H9 (cell line): ENCODE results near the gene CENPP. TPM values are rescaled to one million over a fixed set of nuclear protein-coding genes. Genes with fewer than 3 reads are reported as not detected.
A peak's percentile ranks its signal among the peaks of the same experiment; 100 is the strongest.
"Not testable (repeated sequence)": the region's sequence is repeated elsewhere in the genome, so short reads cannot be mapped to it uniquely, and the experiment has no call there.

Experiments
- DNase-seq: peaks from one replicate; pipeline ENCODE4 v3.0.0-alpha.2; 2017
- H2AFZ ChIP-seq: one replicate; pipeline ENCODE4 v1.6.1; 2013; ENCODE audit warnings: mild to moderate bottlenecking, low read length, control low read depth, moderate library complexity
- H2AK5ac ChIP-seq: 2 replicates; pipeline ENCODE4 v1.6.1; 2013; ENCODE audit warnings: low read length, control low read depth, mixed read lengths; ENCODE audit not compliant: insufficient read length
- H2BK120ac ChIP-seq: one replicate; pipeline ENCODE4 v1.6.1; 2013; ENCODE audit warnings: low read depth, mild to moderate bottlenecking, low read length, control low read depth, inconsistent platforms; ENCODE audit not compliant: poor library complexity, severe bottlenecking
- H2BK12ac ChIP-seq: 2 replicates; pipeline ENCODE4 v1.6.1; 2013; ENCODE audit warnings: low read length, control low read depth, mixed read lengths, low read depth; ENCODE audit not compliant: insufficient read length
- H2BK15ac ChIP-seq: 2 replicates; pipeline ENCODE4 v1.6.1; 2013; ENCODE audit warnings: low read depth, low read length, control low read depth
- H2BK20ac ChIP-seq: one replicate; pipeline ENCODE4 v1.6.1; 2013; ENCODE audit warnings: low read depth, mild to moderate bottlenecking, low read length, control low read depth, inconsistent platforms; ENCODE audit not compliant: poor library complexity, severe bottlenecking
- H2BK5ac ChIP-seq: 2 replicates; pipeline ENCODE4 v1.6.1; 2013; ENCODE audit warnings: low read length, control low read depth, mixed read lengths; ENCODE audit not compliant: insufficient read length
- H3K14ac ChIP-seq: 2 replicates; pipeline ENCODE4 v1.6.1; 2013; ENCODE audit warnings: low read length, control low read depth; ENCODE audit not compliant: insufficient read depth
- H3K18ac ChIP-seq: 2 replicates; pipeline ENCODE4 v1.6.1; 2013; ENCODE audit warnings: low read depth, mild to moderate bottlenecking, mixed read lengths, low read length, control low read depth; ENCODE audit not compliant: insufficient read length
- H3K23ac ChIP-seq: 2 replicates; pipeline ENCODE4 v1.6.1; 2013; ENCODE audit warnings: low read length, control low read depth, mixed read lengths, low read depth; ENCODE audit not compliant: insufficient read length
- H3K23me2 ChIP-seq: 2 replicates; pipeline ENCODE4 v1.6.1; 2013; ENCODE audit warnings: low read depth, mild to moderate bottlenecking, mixed read lengths, low read length, control low read depth; ENCODE audit not compliant: insufficient read length, poor library complexity, severe bottlenecking
- H3K27ac ChIP-seq: 2 replicates; pipeline ENCODE4 v1.5.1; 2013; ENCODE audit warnings: low read length, control low read depth, mixed read lengths, low read depth; ENCODE audit not compliant: insufficient read length
- H3K27me3 ChIP-seq: 2 replicates; pipeline ENCODE4 v1.6.1; 2013; ENCODE audit warnings: low read length, control low read depth, inconsistent platforms; ENCODE audit not compliant: insufficient read depth
- H3K4ac ChIP-seq: 2 replicates; pipeline ENCODE4 v1.6.1; 2013; ENCODE audit warnings: low read depth, mild to moderate bottlenecking, control low read depth, inconsistent platforms, low read length, moderate library complexity
- H3K4me1 ChIP-seq: 2 replicates; pipeline ENCODE4 v1.6.1; 2013; ENCODE audit warnings: low read length, control low read depth, inconsistent platforms; ENCODE audit not compliant: insufficient read depth
- H3K4me2 ChIP-seq: 2 replicates; pipeline ENCODE4 v1.6.1; 2013; ENCODE audit warnings: low read length, control low read depth, mixed read lengths; ENCODE audit not compliant: insufficient read length, insufficient read depth
- H3K56ac ChIP-seq: 2 replicates; pipeline ENCODE4 v1.6.1; 2013; ENCODE audit warnings: low read depth, mild to moderate bottlenecking, mixed read lengths, low read length, control low read depth; ENCODE audit not compliant: insufficient read length
- H3K79me1 ChIP-seq: 2 replicates; pipeline ENCODE4 v1.6.1; 2013; ENCODE audit warnings: low read depth, mild to moderate bottlenecking, moderate library complexity, low read length, control low read depth, inconsistent platforms; ENCODE audit not compliant: insufficient read depth, poor library complexity, severe bottlenecking
- H3K79me2 ChIP-seq: 2 replicates; pipeline ENCODE4 v1.6.1; 2013; ENCODE audit warnings: low read length, control low read depth, inconsistent platforms; ENCODE audit not compliant: insufficient read depth
- H3K9ac ChIP-seq: 2 replicates; pipeline ENCODE4 v1.6.1; 2013; ENCODE audit warnings: low read length, control low read depth, mixed read lengths; ENCODE audit not compliant: insufficient read length; ENCODE audit errors: extremely low read depth
- H3K9me3 ChIP-seq: one replicate; pipeline ENCODE4 v1.6.1; 2013; ENCODE audit warnings: low read depth, low read length, inconsistent platforms; ENCODE audit not compliant: control insufficient read depth
- H3T11ph ChIP-seq: one replicate; pipeline ENCODE4 v1.6.1; 2013; ENCODE audit warnings: mild to moderate bottlenecking, low read length, control low read depth, inconsistent platforms
- H4K20me1 ChIP-seq: one replicate; pipeline ENCODE4 v1.6.1; 2013; ENCODE audit not compliant: control insufficient read depth, insufficient read length, insufficient read depth
- H4K5ac ChIP-seq: 2 replicates; pipeline ENCODE4 v1.6.1; 2013; ENCODE audit warnings: low read depth, mild to moderate bottlenecking, mixed read lengths, low read length, control low read depth; ENCODE audit not compliant: insufficient read length
- H4K8ac ChIP-seq: replicated peaks from 2 replicates; pipeline ENCODE4 v1.6.1; 2013; ENCODE audit warnings: low read length, control low read depth, mixed read lengths, low read depth; ENCODE audit not compliant: insufficient read length
- H4K91ac ChIP-seq: 2 replicates; pipeline ENCODE4 v1.6.1; 2013; ENCODE audit warnings: low read depth, mild to moderate bottlenecking, moderate library complexity, mixed read lengths, low read length, control low read depth; ENCODE audit not compliant: insufficient read length
- H3K27ac Mint-ChIP-seq, 3 experiments: 2 replicates in 2 of 3; 3 replicates in 1 of 3; pipeline ENCODE4 v1.8.0; 2020 to 2021; ENCODE audit warnings: mixed read lengths in 3 of 3, mild to moderate bottlenecking in 1 of 3, moderate library complexity in 1 of 3
- H3K27me3 Mint-ChIP-seq: 2 replicates; pipeline ENCODE4 v1.8.0; 2021; ENCODE audit warnings: low read depth, mild to moderate bottlenecking, moderate library complexity, mixed read lengths
- H3K36me3 Mint-ChIP-seq, 3 experiments: 2 replicates in 2 of 3; 3 replicates in 1 of 3; pipeline ENCODE4 v1.8.0; 2020 to 2021; ENCODE audit warnings: low read depth in 3 of 3, mixed read lengths in 3 of 3; ENCODE audit not compliant: insufficient read depth in 1 of 3
- H3K4me1 Mint-ChIP-seq, 2 experiments: 2 replicates each; pipeline ENCODE4 v1.8.0; 2020; ENCODE audit warnings: mixed read lengths in 2 of 2
- H3K4me3 Mint-ChIP-seq, 2 experiments: 2 replicates in 1 of 2; 3 replicates in 1 of 2; pipeline ENCODE4 v1.8.0; 2020 to 2021; ENCODE audit warnings: mild to moderate bottlenecking in 2 of 2, mixed read lengths in 2 of 2, moderate library complexity in 1 of 2
- H3K9me3 Mint-ChIP-seq, 2 experiments: 2 replicates in 1 of 2; 3 replicates in 1 of 2; pipeline ENCODE4 v1.8.0; 2020; ENCODE audit warnings: mild to moderate bottlenecking in 2 of 2, mixed read lengths in 2 of 2, moderate library complexity in 1 of 2
- WGBS: extraction: QIAGEN DNeasy Blood & Tissue Kit; methylation state at CpG from one replicate; pipeline ENCODE4 v1.1.7; 2013; ENCODE audit warnings: missing lambda C conversion rate, low lambda C conversion rate, mixed read lengths; ENCODE audit not compliant: insufficient read length; ENCODE audit errors: extremely low coverage; 5-methylcytosine and 5-hydroxymethylcytosine counted together
- total RNA-seq: library from RNA; stranded (reverse); gene quantifications from 2 replicates; pipeline ENCODE4 v1.2.1, GENCODE V29; 2021
- TF ChIP-seq, protein P1 (sequence below): fragments of 200-600 bp; sonication (generic); conservative IDR thresholded peaks from 3 replicates; pipeline ENCODE4 v1.8.0; 2021; ENCODE audit warnings: antibody characterized with exemption, mild to moderate bottlenecking

CENPP gene
- total RNA-seq, 1 experiment from 2014 or later: 9.1 TPM

DNA sequence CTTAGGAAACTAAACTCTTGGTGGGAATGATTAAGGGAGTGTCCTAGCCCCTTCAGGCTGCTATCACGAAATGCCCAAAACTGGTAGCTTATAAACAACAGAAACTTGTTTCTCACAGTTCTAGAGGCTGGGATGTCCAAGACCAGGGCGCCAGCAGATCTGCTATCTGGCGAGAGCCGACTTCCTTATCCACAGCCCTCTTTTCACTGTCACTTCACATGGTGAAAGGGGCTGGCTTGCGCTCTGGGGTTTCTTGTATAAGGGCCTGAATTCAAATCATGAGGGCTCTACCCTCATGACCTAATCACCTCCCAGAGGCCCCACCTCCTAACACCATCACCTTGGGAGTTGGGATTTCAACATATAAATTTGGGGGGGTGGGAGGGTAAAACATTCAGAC, 295.1 kb downstream of the CENPP start:
- Mint-ChIP-seq H3K27ac (no peak overlapping the region), H3K36me3 (peaks cover 0 to 44% (median 8%) of the 10 kb centered on the region in 3 experiments; a peak in 5 of 7 replicates), H3K9me3 (no peaks in the 10 kb centered on the region), H3K4me1 (no peaks in the 10 kb centered on the region), H3K4me3 (no peak overlapping the region), H3K27me3 (no peaks in the 10 kb centered on the region)
- H2AK5ac ChIP-seq: no peak overlapping the region
- no peak overlapping the region for H3K4me2 ChIP-seq
- H2BK20ac ChIP-seq: no peak overlapping the region
- no peak overlapping the region for H4K91ac ChIP-seq
- H4K5ac ChIP-seq: no peak overlapping the region
- no peak overlapping the region for H3K14ac ChIP-seq
- H4K20me1 ChIP-seq: no peaks in the 10 kb centered on the region
- H3K27ac ChIP-seq: no peak overlapping the region
- no peaks in the 10 kb centered on the region for H3K9me3 ChIP-seq
- no peak overlapping the region for H2BK15ac ChIP-seq
- DNase-seq: peak; percentile 2
- no peak overlapping the region for H3K18ac ChIP-seq
- H2BK12ac ChIP-seq: no peak overlapping the region
- TF ChIP-seq, protein P1, sequence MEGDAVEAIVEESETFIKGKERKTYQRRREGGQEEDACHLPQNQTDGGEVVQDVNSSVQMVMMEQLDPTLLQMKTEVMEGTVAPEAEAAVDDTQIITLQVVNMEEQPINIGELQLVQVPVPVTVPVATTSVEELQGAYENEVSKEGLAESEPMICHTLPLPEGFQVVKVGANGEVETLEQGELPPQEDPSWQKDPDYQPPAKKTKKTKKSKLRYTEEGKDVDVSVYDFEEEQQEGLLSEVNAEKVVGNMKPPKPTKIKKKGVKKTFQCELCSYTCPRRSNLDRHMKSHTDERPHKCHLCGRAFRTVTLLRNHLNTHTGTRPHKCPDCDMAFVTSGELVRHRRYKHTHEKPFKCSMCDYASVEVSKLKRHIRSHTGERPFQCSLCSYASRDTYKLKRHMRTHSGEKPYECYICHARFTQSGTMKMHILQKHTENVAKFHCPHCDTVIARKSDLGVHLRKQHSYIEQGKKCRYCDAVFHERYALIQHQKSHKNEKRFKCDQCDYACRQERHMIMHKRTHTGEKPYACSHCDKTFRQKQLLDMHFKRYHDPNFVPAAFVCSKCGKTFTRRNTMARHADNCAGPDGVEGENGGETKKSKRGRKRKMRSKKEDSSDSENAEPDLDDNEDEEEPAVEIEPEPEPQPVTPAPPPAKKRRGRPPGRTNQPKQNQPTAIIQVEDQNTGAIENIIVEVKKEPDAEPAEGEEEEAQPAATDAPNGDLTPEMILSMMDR: no peak
- H3T11ph ChIP-seq: no peak overlapping the region
- H3K4me1 ChIP-seq: no peaks in the 10 kb centered on the region
- H2BK5ac ChIP-seq: no peak overlapping the region
- no peak overlapping the region for H4K8ac ChIP-seq
- H3K4ac ChIP-seq: no peak overlapping the region
- H3K23ac ChIP-seq: no peak overlapping the region
- H2AFZ ChIP-seq: no peak overlapping the region
- H3K9ac ChIP-seq: no peak overlapping the region
- no peaks in the 10 kb centered on the region for H3K79me1 ChIP-seq
- WGBS: no CpG with 5 or more reads among the region's 5 CpGs
- H3K56ac ChIP-seq: no peak overlapping the region
- H3K79me2 ChIP-seq: no peaks in the 10 kb centered on the region
- H2BK120ac ChIP-seq: no peak overlapping the region
- H3K23me2 ChIP-seq: no peaks in the 10 kb centered on the region
- H3K27me3 ChIP-seq: no peaks in the 10 kb centered on the region

GRCh38 chr9:92623936-92624335, 298.2 kb downstream of the CENPP start:
- no CpG with 5 or more reads among the region's 3 CpGs for WGBS
- not testable (repeated sequence) for H3K4me1 Mint-ChIP-seq, H3K4me3 Mint-ChIP-seq

More at GRCh38 chr9:92623936-92624335, 298.2 kb downstream of the CENPP start:
- not testable (repeated sequence) for H2AFZ ChIP-seq, H2BK12ac ChIP-seq, H2AK5ac ChIP-seq, H2BK120ac ChIP-seq, H3K56ac ChIP-seq, H3K79me2 ChIP-seq, H3K27ac Mint-ChIP-seq, H3K9ac ChIP-seq, H3T11ph ChIP-seq, H2BK20ac ChIP-seq, H2BK15ac ChIP-seq, H3K79me1 ChIP-seq, H3K27ac ChIP-seq, H3K9me3 ChIP-seq, H3K27me3 ChIP-seq, H3K4me1 ChIP-seq, H3K23ac ChIP-seq, H4K20me1 ChIP-seq, H3K4ac ChIP-seq, H4K91ac ChIP-seq, H3K27me3 Mint-ChIP-seq, H3K18ac ChIP-seq, H2BK5ac ChIP-seq, H3K23me2 ChIP-seq, H3K4me2 ChIP-seq, H3K9me3 Mint-ChIP-seq, H4K5ac ChIP-seq, H4K8ac ChIP-seq, H3K14ac ChIP-seq
- H3K36me3 Mint-ChIP-seq: peaks cover 7 to 34% (median 28%) of the 10 kb centered on the region in 3 experiments; a peak in 6 of 7 replicates
- DNase-seq: peak; percentile 10
